Cardiac muscle cell (in vitro differentiated cells and primary cell): ENCODE data around the gene LENG1. TPM values are rescaled to one million over a fixed set of nuclear protein-coding genes. Genes with fewer than 3 reads are reported as not detected.

Experiments used
- DNase-seq, 2 donors: peaks; one replicate each; pipeline versions ENCODE4 v3.0.0 to v3.0.0-alpha.2; 2010 to 2017; ENCODE audit warnings: low read depth in 1 of 2, low spot score in 1 of 2
- H3K27ac ChIP-seq: fragments of 200-600 bp; sonication (generic); 2 replicates; pipeline ENCODE4 v1.5.1; 2016
- H3K27me3 ChIP-seq: fragments of 200-600 bp; sonication (generic); 2 replicates; pipeline ENCODE4 v1.6.0; 2016; ENCODE audit warnings: control low read depth
- H3K36me3 ChIP-seq: fragments of 200-600 bp; sonication (generic); 2 replicates; pipeline ENCODE4 v1.5.1; 2016; ENCODE audit warnings: control low read depth
- H3K4me1 ChIP-seq: fragments of 200-600 bp; sonication (generic); 2 replicates; pipeline ENCODE4 v1.8.1; 2017; ENCODE audit warnings: low read depth, mild to moderate bottlenecking, mixed run types
- H3K4me3 ChIP-seq: fragments of 200-600 bp; sonication (generic); 2 replicates; pipeline ENCODE4 v1.5.1; 2016; ENCODE audit warnings: mild to moderate bottlenecking
- H3K9me3 ChIP-seq: fragments of 200-600 bp; sonication (generic); 2 replicates; pipeline ENCODE4 v1.5.1; 2017; ENCODE audit warnings: low read depth, mild to moderate bottlenecking, control low read depth
- CTCF ChIP-seq: IDR thresholded peaks from 2 replicates; pipeline ENCODE4 v1.5.1; 2012; ENCODE audit warnings: low read depth, mild to moderate bottlenecking, low read length
- polyA plus RNA-seq: library from polyadenylated mRNA; unstranded; fragments of >200 nt; fragmentation: Nextera tagmentation; extraction: Ambion mirVana; gene quantifications from 2 replicates; pipeline ENCODE4 v1.2.1, GENCODE V29; 2016
- total RNA-seq: library from RNA; depleted of rRNA; stranded (reverse); fragments of >200 nt; gene quantifications from 2 replicates; pipeline ENCODE4 v1.2.3, GENCODE V29; 2016

The LENG1 gene
- total and polyA plus RNA-seq, 2 experiments from 2014 or later, result 10.6 to 10.8 TPM

- peak in 1 of 2 donors; percentile 52 for DNase-seq
- H3K27ac ChIP-seq, result no peak overlapping the region
- H3K27me3 ChIP-seq, result no peaks in the 10 kb centered on the region
- H3K4me3 ChIP-seq, result no peak overlapping the region
- TF ChIP-seq CTCF, result no peak
- no peaks in the 10 kb centered on the region for H3K4me1 ChIP-seq
- H3K9me3 ChIP-seq, result no peaks in the 10 kb centered on the region
- peaks cover 3% of the 10 kb centered on the region for H3K36me3 ChIP-seq
These were observed 25.4 kb downstream of the LENG1 start for GRCh38 chr19:54133957-54134590.

DNA sequence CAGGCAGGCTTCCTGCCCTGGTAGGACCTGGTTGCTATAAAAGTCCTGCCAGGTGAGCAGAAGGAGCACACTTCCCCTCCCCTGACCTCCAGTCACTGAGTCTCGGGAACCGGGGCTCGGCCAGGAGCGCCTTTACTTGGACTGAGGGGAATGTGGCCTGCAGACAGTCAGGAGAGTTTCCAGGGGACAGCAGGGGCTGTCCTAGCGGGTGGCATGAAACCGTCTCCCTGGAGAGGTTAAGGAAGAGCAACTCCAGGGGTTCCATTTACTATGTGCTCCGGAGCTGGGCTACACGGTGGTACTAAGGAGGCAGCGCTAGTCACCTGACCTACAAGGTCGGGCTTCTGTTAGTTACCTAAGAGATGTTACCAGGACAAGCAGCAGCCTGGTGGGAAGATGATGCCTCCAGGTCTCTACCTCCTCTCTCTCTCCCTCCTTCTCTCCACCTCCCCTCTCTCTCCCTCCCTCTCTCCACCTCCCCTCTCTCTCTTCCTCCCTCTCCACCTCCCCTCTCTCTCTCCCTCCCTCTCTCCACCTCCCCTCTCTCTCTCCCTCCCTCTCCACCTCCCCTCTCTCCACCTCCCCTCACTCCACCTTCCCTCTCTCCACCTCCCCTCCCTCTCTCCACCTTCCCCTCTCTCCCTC is 26.1 kb downstream of the LENG1 start:
- peak in 1 of 2 donors; percentile 78 for DNase-seq
- Histone ChIP-seq H3K36me3 (peaks cover 3% of the 10 kb centered on the region), H3K4me1 (no peaks in the 10 kb centered on the region), H3K4me3 (no peak overlapping the region), H3K27ac (no peak overlapping the region), H3K9me3 (no peaks in the 10 kb centered on the region), H3K27me3 (no peaks in the 10 kb centered on the region)
- TF ChIP-seq CTCF, result no peak

- no peak for DNase-seq
- H3K36me3 ChIP-seq, result peaks cover 20% of the 10 kb centered on the region
- no peaks in the 10 kb centered on the region for H3K27me3 ChIP-seq
- no peak overlapping the region for H3K4me3 ChIP-seq
- no peak overlapping the region for H3K27ac ChIP-seq
- TF ChIP-seq CTCF, result no peak
- H3K9me3 ChIP-seq, result no peaks in the 10 kb centered on the region
- no peaks in the 10 kb centered on the region for H3K4me1 ChIP-seq
These were observed 29.9 kb downstream of the LENG1 start for GRCh38 chr19:54129617-54129996.

DNA sequence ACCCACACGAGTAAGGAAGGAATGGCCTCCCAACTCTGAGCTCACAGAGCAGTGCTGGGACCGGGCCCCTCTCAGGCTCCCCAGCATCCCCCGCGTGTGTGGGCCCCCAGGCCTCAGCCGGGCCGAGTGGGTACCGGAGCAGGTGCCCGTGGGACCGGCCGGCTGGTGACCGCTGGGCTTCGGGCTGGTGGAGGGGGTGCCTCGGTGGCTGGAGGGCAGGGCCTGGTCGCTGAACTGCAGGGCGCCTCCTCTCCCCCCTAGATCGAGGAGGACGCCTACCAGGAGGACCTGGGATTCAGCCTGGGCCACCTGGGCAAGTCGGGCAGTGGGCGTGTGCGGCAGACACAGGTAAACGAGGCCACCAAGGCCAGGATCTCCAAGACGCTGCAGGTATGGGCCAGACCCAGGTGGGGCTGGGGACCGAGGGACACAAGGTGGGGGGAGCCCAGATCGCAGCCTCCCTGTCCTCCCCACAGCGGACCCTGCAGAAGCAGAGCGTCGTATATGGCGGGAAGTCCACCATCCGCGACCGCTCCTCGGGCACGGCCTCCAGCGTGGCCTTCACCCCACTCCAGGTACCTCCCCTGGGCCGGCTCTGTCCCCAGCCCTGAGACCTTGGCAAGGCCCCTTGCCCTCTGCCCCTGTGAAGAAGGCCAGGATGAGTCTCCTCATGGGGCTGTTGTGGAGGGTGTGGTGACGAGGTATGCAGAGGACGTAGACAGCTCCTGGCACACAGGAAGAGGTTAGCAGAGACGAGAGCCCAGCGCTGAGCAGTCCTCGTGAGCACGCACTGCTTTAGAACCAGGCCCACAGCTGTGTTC is 30.5 kb downstream of the LENG1 start:
- DNase-seq, result no peak
- Histone ChIP-seq H3K9me3 (no peaks in the 10 kb centered on the region), H3K27me3 (no peaks in the 10 kb centered on the region), H3K4me3 (no peak overlapping the region), H3K36me3 (peaks cover 24% of the 10 kb centered on the region), H3K27ac (no peak overlapping the region), H3K4me1 (no peaks in the 10 kb centered on the region)
- TF ChIP-seq CTCF, result no peak

- Histone ChIP-seq H3K4me3 (no peak overlapping the region), H3K36me3 (peaks cover 25% of the 10 kb centered on the region), H3K9me3 (no peaks in the 10 kb centered on the region), H3K4me1 (no peaks in the 10 kb centered on the region), H3K27ac (no peak overlapping the region), H3K27me3 (no peaks in the 10 kb centered on the region)
- TF ChIP-seq CTCF, result no peak
- no peak for DNase-seq
These were observed 31.1 kb downstream of the LENG1 start for GRCh38 chr19:54128441-54128725.
